Naive thymus-derived CD8-positive, alpha-beta T cell (primary cell): Measurements from ENCODE around the gene CARS1. TPM values are rescaled to one million over a fixed set of nuclear protein-coding genes. Genes with fewer than 3 reads are reported as not detected.
A peak's percentile ranks its signal among the peaks of the same experiment; 100 is the strongest.

ENCODE experiments used
- ATAC-seq, 2 donors: fragments of 150-1000 bp; cut with Tn5 transposase in 1 of 2; sonication (Bioruptor Pico), chemical (Tn5 transposase) in 1 of 2; 1 replicate in 1 of 2; 2 replicates in 1 of 2; pipeline ENCODE4 v1.10.0; 2021; ENCODE audit warnings: mild to moderate bottlenecking in 2 of 2, moderate library complexity in 2 of 2
- POLR2A ChIA-PET: fragments of 350-600 bp; sonication (Branson Sonifier 250); formaldehyde crosslinking; loops from one replicate; lab custom pipeline; 2021; ENCODE audit warnings: antibody characterized with exemption; lab: Charles Lee
- DNase-seq, 10 donors: peaks; one replicate each; pipeline versions ENCODE4 v3.0.0 to v3.0.0-alpha.2; 2020 to 2022
- H3K27ac Mint-ChIP-seq, 10 donors: one replicate each; pipeline ENCODE4 v1.8.0; 2020 to 2022; ENCODE audit warnings: mild to moderate bottlenecking in 10 of 10, mixed read lengths in 10 of 10, moderate library complexity in 4 of 10, inconsistent platforms in 1 of 10
- H3K27me3 Mint-ChIP-seq, 5 donors: one replicate each; pipeline ENCODE4 v1.8.0; 2021 to 2022; ENCODE audit warnings: mixed read lengths in 5 of 5
- H3K36me3 Mint-ChIP-seq, 3 donors: one replicate each; pipeline ENCODE4 v1.8.0; 2020 to 2022; ENCODE audit warnings: mixed read lengths in 3 of 3, mild to moderate bottlenecking in 2 of 3, inconsistent platforms in 1 of 3
- H3K4me1 Mint-ChIP-seq, 4 donors: one replicate each; pipeline ENCODE4 v1.8.0; 2021 to 2022; ENCODE audit warnings: mixed read lengths in 4 of 4
- H3K4me3 Mint-ChIP-seq, 10 donors: one replicate each; pipeline ENCODE4 v1.8.0; 2020 to 2022; ENCODE audit warnings: mild to moderate bottlenecking in 10 of 10, mixed read lengths in 10 of 10, moderate library complexity in 6 of 10, inconsistent platforms in 1 of 10
- H3K9me3 Mint-ChIP-seq, 9 donors: one replicate each; pipeline ENCODE4 v1.8.0; 2020 to 2022; ENCODE audit warnings: mixed read lengths in 9 of 9, mild to moderate bottlenecking in 3 of 9, inconsistent platforms in 1 of 9, moderate library complexity in 1 of 9
- polyA plus RNA-seq, 3 donors: library from polyadenylated mRNA; unstranded; fragments of 300-500 nt; fragmentation: Illumina TruSeq; gene quantifications; one replicate each; pipeline ENCODE4 v1.2.3, GENCODE V29; 2021
- total RNA-seq, 8 experiments: library from RNA in 2 of 8; stranded (reverse) in 2 of 8; gene quantifications; one replicate each; pipeline ENCODE4 v1.2.3 and lab custom pipeline; 2021 to 2026

The CARS1 gene
- total and polyA plus RNA-seq, 5 experiments from 2014 or later = 31.4 to 131 (median 70.2) TPM

- Mint-ChIP-seq H3K9me3 (no peaks in the 10 kb centered on the region), H3K36me3 (peaks cover 0 to 89% (median 15%) of the 10 kb centered on the region in 3 donors), H3K4me1 (peaks cover 21 to 62% (median 52%) of the 10 kb centered on the region in 4 donors), H3K4me3 (peak overlapping the region in 2 of 10 donors; percentile 14 to 22), H3K27me3 (no peaks in the 10 kb centered on the region), H3K27ac (peak overlapping the region in 8 of 10 donors; percentile 35 to 87 (median 68))
- POLR2A ChIA-PET = interaction anchor here (0.7 to 3.2 kb wide), 14 partner anchors 8 to 116 kb away, joined by 3 to 34 read pairs (median 7); partner anchors contain the start of gene NAP1L4
- ATAC-seq = peak; percentile 91 to 96
- DNase-seq = peak; percentile 21 to 78 (median 54)
Measured at GRCh38 chr11:2975594-2975993, 81.6 kb downstream of the CARS1 start.

- Mint-ChIP-seq H3K4me3 (no peak overlapping the region), H3K27me3 (no peaks in the 10 kb centered on the region), H3K27ac (peak overlapping the region in 5 of 10 donors; percentile 45 to 78 (median 71)), H3K36me3 (peaks cover 0 to 95% (median 17%) of the 10 kb centered on the region in 3 donors), H3K9me3 (no peaks in the 10 kb centered on the region), H3K4me1 (peaks cover 23 to 59% (median 50%) of the 10 kb centered on the region in 4 donors)
- POLR2A ChIA-PET = interaction anchor here (0.6 to 3.2 kb wide), 3 partner anchors 15 to 1673 kb away, joined by 3 to 34 read pairs (median 3); no protein-coding TSS in a partner anchor
- DNase-seq (no peak), ATAC-seq (no peak)
Measured at GRCh38 chr11:2974272-2974671, 83.0 kb downstream of the CARS1 start.

GRCh38 chr11:2968341-2968900, 88.8 kb downstream of the CARS1 start:
- H3K27me3 Mint-ChIP-seq = no peaks in the 10 kb centered on the region
- POLR2A ChIA-PET = interaction anchor here (1.0 to 1.2 kb wide), 3 partner anchors 13 to 79 kb away, joined by 3 to 4 read pairs (median 3); a partner anchor contains a TSS
- peaks cover 3 to 100% (median 21%) of the 10 kb centered on the region in 3 donors for H3K36me3 Mint-ChIP-seq
- peaks cover 15 to 49% (median 22%) of the 10 kb centered on the region in 4 donors for H3K4me1 Mint-ChIP-seq
- no peak for ATAC-seq
- no peak overlapping the region for H3K27ac Mint-ChIP-seq
- no peak for DNase-seq
- H3K9me3 Mint-ChIP-seq = no peaks in the 10 kb centered on the region
- H3K4me3 Mint-ChIP-seq = no peak overlapping the region

- no peaks in the 10 kb centered on the region for H3K27me3 Mint-ChIP-seq
- DNase-seq (no peak), ATAC-seq (no peak)
- H3K9me3 Mint-ChIP-seq = no peaks in the 10 kb centered on the region
- H3K4me3 Mint-ChIP-seq = no peak overlapping the region
- peaks cover 3 to 100% (median 23%) of the 10 kb centered on the region in 3 donors for H3K36me3 Mint-ChIP-seq
- H3K4me1 Mint-ChIP-seq = peaks cover 21 to 52% (median 37%) of the 10 kb centered on the region in 4 donors
- H3K27ac Mint-ChIP-seq = peak overlapping the region in 6 of 10 donors; percentile 8 to 59 (median 48)
- POLR2A ChIA-PET = no interaction called here
Measured at GRCh38 chr11:2964782-2965181, 92.4 kb downstream of the CARS1 start.

GRCh38 chr11:2963761-2964160, 93.5 kb downstream of the CARS1 start:
- Mint-ChIP-seq H3K36me3 (peaks cover 3 to 100% (median 29%) of the 10 kb centered on the region in 3 donors), H3K4me1 (peaks cover 21 to 51% (median 37%) of the 10 kb centered on the region in 4 donors), H3K9me3 (no peaks in the 10 kb centered on the region), H3K27me3 (no peaks in the 10 kb centered on the region), H3K27ac (peak overlapping the region in 4 of 10 donors; percentile 43 to 62 (median 49)), H3K4me3 (no peak overlapping the region)
- no peak for DNase-seq
- POLR2A ChIA-PET = interaction anchor here (1.2 kb wide), 1 partner anchor 43 kb away, joined by 4 read pairs; no protein-coding TSS in a partner anchor
- no peak for ATAC-seq

GRCh38 chr11:2963112-2963754, 94.0 kb downstream of the CARS1 start:
- Mint-ChIP-seq H3K27me3 (no peaks in the 10 kb centered on the region), H3K9me3 (no peaks in the 10 kb centered on the region), H3K4me1 (peaks cover 21 to 50% (median 37%) of the 10 kb centered on the region in 4 donors), H3K4me3 (no peak overlapping the region), H3K27ac (peak overlapping the region in 3 of 10 donors; percentile 22 to 62 (median 36)), H3K36me3 (peaks cover 3 to 100% (median 25%) of the 10 kb centered on the region in 3 donors)
- ATAC-seq = no peak
- POLR2A ChIA-PET = interaction anchor here (0.7 to 1.2 kb wide), 2 partner anchors 44 to 102 kb away, joined by 3 to 4 read pairs; no protein-coding TSS in a partner anchor
- no peak for DNase-seq

GRCh38 chr11:2961080-2961479, 96.1 kb downstream of the CARS1 start:
- Mint-ChIP-seq H3K4me1 (peaks cover 17 to 44% (median 29%) of the 10 kb centered on the region in 4 donors), H3K4me3 (peak overlapping the region in 1 of 10 donors; percentile 54), H3K27ac (peak overlapping the region in 4 of 10 donors; percentile 40 to 62 (median 54)), H3K27me3 (no peaks in the 10 kb centered on the region), H3K36me3 (peaks cover 3 to 99% (median 20%) of the 10 kb centered on the region in 3 donors), H3K9me3 (no peaks in the 10 kb centered on the region)
- POLR2A ChIA-PET = interaction anchor here (0.6 to 1.3 kb wide), 2 partner anchors 16 to 26 kb away, joined by 3 read pairs; no protein-coding TSS in a partner anchor
- no peak for DNase-seq
- ATAC-seq = no peak

- Mint-ChIP-seq H3K36me3 (peaks cover 7 to 99% (median 19%) of the 10 kb centered on the region in 3 donors), H3K4me3 (no peak overlapping the region), H3K9me3 (no peaks in the 10 kb centered on the region), H3K4me1 (peaks cover 14 to 44% (median 29%) of the 10 kb centered on the region in 4 donors), H3K27ac (no peak overlapping the region), H3K27me3 (no peaks in the 10 kb centered on the region)
- DNase-seq = no peak
- POLR2A ChIA-PET = no interaction called here
- ATAC-seq = no peak
Measured at GRCh38 chr11:2960139-2960538, 97.1 kb downstream of the CARS1 start.

GRCh38 chr11:2958251-2958650, 99.0 kb downstream of the CARS1 start:
- Mint-ChIP-seq H3K27ac (peak overlapping the region in 2 of 10 donors; percentile 14 to 34), H3K27me3 (no peaks in the 10 kb centered on the region), H3K4me1 (peaks cover 16 to 39% (median 22%) of the 10 kb centered on the region in 4 donors)

GRCh38 chr11:2955906-2956476, 101.2 kb downstream of the CARS1 start:
- peak overlapping the region in 7 of 10 donors; percentile 11 to 78 (median 43) for H3K27ac Mint-ChIP-seq
- POLR2A ChIA-PET = interaction anchor here (0.6 to 0.7 kb wide), 2 partner anchors 189 to 415 kb away, joined by 3 read pairs; no protein-coding TSS in a partner anchor
- H3K9me3 Mint-ChIP-seq = no peaks in the 10 kb centered on the region
- peaks cover 3 to 37% (median 15%) of the 10 kb centered on the region in 4 donors for H3K4me1 Mint-ChIP-seq
- H3K4me3 Mint-ChIP-seq = no peak overlapping the region
- DNase-seq (no peak), ATAC-seq (no peak)
- no peaks in the 10 kb centered on the region for H3K27me3 Mint-ChIP-seq
- peaks cover 4 to 99% (median 30%) of the 10 kb centered on the region in 3 donors for H3K36me3 Mint-ChIP-seq

More at GRCh38 chr11:2958251-2958650, 99.0 kb downstream of the CARS1 start:
- H3K36me3 Mint-ChIP-seq = peaks cover 4 to 99% (median 23%) of the 10 kb centered on the region in 3 donors
- DNase-seq (no peak), ATAC-seq (no peak)
- no peak overlapping the region for H3K4me3 Mint-ChIP-seq
- POLR2A ChIA-PET = no interaction called here
- H3K9me3 Mint-ChIP-seq = no peaks in the 10 kb centered on the region

- H3K27ac Mint-ChIP-seq = peak overlapping the region in 4 of 10 donors; percentile 10 to 62 (median 38)
- DNase-seq (no peak), ATAC-seq (peak in 1 of 2 donors; percentile 20)
- H3K9me3 Mint-ChIP-seq = no peaks in the 10 kb centered on the region
- H3K4me1 Mint-ChIP-seq = peaks cover 6 to 36% (median 16%) of the 10 kb centered on the region in 4 donors
- POLR2A ChIA-PET = interaction anchor here (1.0 to 1.2 kb wide), 3 partner anchors 12 to 489 kb away, joined by 3 to 5 read pairs (median 3); no protein-coding TSS in a partner anchor
- H3K36me3 Mint-ChIP-seq = peaks cover 9 to 99% (median 31%) of the 10 kb centered on the region in 3 donors
- H3K4me3 Mint-ChIP-seq = no peak overlapping the region
- H3K27me3 Mint-ChIP-seq = no peaks in the 10 kb centered on the region
Measured at GRCh38 chr11:2954263-2954662, 103.0 kb downstream of the CARS1 start.

- peak overlapping the region in 6 of 10 donors; percentile 20 to 67 (median 38) for H3K27ac Mint-ChIP-seq
- no peaks in the 10 kb centered on the region for H3K9me3 Mint-ChIP-seq
- ATAC-seq (no peak), DNase-seq (no peak)
- H3K4me3 Mint-ChIP-seq = no peak overlapping the region
- peaks cover 11 to 50% (median 22%) of the 10 kb centered on the region in 4 donors for H3K4me1 Mint-ChIP-seq
- POLR2A ChIA-PET = no interaction called here
- H3K36me3 Mint-ChIP-seq = peaks cover 9 to 100% (median 28%) of the 10 kb centered on the region in 3 donors
- no peaks in the 10 kb centered on the region for H3K27me3 Mint-ChIP-seq
Measured at GRCh38 chr11:2952290-2952689, 104.9 kb downstream of the CARS1 start.
